GM19452 (cell line): ENCODE measurements around the gene ULK2.
"Not testable (repeated sequence)": the region's sequence is repeated elsewhere in the genome, so short reads cannot be mapped to it uniquely, and the experiment has no call there.

ENCODE experiments used
- ATAC-seq: cut with Tn5 transposase; IDR thresholded peaks from one replicate; pipeline ENCODE4 v1.9.1; 2021; ENCODE audit not compliant: unreplicated experiment

The ULK2 gene

DNA sequence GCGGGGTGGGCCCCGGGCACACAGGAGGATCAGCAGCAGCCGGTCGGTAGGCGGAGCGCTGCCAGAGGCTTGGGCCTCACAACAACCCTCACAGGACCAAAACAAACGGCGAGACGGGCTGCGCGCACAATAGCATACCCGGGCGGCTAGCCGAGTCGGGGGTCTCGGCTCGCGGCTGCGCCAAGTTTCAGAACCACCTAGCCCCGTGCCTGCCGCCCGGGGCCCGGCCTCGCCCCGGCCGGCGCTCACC, 732 bp downstream of the ULK2 start:
- no peak for ATAC-seq

DNA sequence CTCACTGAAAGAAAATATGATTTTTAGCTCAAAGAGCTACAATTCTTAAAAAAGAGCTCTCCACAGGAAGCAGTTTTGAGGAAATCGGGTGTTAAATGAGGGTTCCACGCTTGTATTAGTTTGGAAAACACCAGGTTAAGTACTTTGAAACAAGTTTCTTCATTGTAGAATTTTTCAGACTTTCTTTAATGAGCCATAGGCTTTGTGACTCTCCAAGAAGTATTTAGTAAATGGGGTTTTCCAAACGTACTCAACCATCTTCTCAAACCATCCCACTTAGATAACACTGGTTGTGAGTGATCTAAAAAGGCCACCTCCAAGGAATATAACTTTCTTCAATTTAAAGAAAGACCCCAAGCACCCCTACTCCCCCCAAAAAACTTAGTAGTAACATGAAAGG, 2.7 kb downstream of the ULK2 start:
- ATAC-seq = no peak

DNA sequence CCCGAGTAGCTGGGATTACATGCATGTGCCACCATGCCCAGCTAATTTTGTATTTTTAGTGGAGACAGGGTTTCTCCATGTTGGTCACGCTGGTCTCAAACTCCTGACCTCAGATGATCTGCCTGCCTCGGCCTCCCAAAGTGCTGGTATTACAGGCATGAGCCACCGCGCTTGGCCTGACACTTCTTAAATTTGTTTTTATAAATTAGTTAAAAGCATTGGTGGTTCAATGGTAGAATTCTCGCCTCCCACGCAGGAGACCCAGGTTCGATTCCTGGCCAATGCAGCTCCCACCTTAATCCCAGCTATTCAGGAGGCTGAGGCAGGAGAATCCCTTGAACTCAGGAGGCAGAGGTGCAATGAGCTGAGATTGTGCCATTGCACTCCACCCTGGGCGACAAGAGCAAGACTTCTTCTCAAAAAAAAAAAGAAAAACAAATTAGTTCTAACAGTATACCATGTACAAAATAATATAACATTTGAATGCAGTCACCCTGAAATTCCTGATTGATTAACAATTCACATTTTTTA, 7.0 kb downstream of the ULK2 start:
- ATAC-seq = not testable (repeated sequence)

DNA sequence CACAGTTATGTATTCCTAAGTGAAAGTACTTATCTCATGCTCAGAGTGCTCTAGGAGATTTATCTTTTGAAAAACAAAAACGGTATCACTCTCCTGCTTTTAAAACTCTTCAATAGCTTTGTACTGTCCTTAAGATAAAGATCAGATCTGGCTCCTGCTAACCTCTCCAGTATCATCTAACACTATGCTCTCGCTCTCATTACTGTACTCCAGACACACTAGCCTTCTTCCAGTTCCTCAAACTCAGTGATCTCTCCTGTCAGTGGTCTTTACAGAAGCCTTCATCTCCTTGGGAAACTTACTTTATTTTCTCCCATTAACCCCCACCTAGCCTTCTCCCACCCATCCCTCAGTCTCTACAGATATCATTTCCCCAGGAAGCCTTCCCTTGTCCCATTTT, 10.1 kb downstream of the ULK2 start:
- ATAC-seq = no peak

DNA sequence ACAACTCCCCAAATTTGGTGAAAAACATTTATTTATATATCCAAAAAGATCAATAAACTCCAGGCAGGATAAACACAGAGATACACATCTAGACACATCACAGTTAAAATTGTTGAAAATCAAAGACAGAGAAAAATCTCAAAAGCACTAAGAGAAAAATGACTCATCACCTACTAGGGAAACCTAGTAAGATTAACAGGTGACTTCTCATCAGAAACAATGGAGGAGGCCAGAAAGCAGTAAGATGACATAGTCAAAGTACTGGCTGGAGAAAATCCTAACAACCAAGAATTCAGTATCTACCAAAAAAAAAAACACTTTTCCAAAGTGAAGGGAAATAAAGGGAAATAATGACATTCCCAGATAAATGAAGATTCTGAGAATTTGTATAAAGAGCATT, 33.8 kb downstream of the ULK2 start:
- no peak for ATAC-seq

DNA sequence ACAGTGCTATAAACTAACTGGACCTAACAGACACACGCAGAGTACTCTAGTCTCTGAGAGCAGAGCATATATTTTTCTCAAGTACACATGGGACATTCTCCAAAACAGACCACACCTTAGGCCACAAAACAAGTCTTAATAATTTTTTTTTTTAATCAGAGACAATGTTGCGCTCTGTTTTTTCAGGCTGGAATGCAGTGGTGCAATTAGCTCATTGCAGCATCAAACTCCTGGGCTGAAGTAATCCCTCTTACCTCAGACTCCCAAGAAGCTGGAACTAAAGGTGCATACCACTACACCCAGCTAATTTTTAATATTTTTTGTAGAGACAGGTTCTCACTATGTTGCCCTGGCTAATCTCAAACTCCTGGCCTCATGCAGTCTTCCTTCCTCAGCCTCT, 37.7 kb downstream of the ULK2 start:
- ATAC-seq = no peak

DNA sequence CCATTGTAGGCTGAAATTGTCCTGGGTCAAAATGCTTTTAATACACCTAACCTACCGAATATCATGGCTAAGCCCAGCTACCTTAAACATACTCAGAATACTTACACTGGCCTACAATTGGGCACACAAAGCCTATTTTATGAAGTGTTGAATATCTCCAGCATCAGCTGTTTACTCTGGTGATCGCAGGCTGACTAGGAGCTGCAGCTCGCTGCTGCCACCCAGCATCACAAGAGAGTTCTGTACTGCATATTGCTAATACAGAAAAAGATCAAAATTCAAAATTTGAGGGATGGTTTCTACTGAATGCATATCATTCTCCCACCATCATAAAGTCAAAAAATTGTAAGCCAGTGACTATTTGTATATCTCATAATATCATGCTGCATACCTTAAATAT, 55.3 kb downstream of the ULK2 start:
- no peak for ATAC-seq

DNA sequence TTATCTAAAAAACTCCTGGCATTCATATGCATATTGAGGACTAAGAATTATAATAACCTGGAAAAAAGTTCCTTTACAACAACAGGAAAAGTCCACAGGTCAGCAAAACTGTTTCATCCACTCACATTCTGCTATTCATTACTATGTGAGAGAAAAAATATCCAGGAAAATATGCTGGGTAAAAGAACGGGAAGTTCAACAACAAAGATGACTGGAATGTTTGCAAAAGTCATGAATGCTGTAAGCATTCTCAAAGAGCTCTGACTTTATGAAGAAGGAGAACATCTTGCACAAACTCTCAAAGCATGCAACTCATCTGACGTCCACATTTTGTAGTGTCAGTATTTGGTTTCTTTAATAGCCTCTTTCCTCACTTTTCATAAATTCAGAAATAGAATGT, 62.7 kb downstream of the ULK2 start:
- no peak for ATAC-seq

DNA sequence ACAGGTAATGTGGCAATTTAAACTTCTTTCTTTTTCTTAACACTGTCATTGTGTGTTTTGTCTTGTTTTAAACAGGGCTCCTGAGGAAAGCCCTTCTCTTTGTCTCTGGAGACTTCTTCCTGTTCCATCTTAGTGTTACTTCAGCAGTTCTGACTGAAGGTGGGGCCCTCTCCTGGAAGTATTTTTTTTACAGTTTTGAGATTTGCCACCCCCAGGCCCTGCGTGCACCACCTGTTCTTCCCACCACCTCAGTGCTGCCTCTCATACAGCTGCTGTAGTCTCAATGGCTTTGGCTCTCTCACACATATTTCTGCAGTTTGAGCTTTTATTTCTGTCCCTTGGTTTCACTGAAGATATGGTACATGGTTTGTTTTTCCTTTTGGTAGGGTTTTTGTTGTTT, 67.2 kb downstream of the ULK2 start:
- ATAC-seq = no peak

DNA sequence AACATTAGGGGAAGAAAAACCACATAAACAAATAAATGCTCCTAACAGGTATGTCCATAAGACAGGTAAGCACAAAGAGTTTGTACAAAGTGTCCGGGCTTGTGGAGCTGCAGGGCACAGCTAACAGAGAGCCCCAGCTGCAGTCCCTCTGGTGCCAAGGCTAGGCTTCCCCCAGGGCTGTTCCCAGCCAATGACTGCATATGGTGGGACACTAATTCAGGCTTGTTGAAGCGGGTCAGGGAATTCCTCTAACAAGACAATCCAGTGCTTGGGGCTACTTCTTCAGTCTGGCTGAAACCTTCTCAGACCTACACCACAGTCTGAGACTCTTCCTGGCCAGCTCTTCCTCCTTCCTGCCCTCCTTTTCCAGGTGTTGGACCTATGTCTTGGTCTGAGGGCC, 67.9 kb downstream of the ULK2 start:
- ATAC-seq = no peak

DNA sequence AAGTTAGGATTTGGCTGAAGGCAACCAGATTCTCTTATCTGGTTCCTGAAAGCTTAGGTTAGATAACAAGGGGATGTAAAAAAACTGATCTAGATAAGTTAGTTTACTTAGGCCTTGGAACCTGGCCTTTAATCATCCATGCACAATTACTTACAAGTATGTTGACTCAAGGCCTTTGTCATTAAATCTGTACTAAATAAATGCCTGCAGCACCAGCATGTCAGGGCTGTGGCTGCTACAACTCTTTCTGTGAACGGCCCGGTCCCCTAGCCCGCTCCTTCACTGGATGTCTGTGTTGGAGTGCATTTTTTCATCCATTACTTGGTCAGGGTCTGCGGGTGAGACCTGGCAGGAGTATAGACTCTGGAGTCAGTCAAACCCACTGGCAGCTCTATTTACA, 71.3 kb downstream of the ULK2 start:
- ATAC-seq = no peak

DNA sequence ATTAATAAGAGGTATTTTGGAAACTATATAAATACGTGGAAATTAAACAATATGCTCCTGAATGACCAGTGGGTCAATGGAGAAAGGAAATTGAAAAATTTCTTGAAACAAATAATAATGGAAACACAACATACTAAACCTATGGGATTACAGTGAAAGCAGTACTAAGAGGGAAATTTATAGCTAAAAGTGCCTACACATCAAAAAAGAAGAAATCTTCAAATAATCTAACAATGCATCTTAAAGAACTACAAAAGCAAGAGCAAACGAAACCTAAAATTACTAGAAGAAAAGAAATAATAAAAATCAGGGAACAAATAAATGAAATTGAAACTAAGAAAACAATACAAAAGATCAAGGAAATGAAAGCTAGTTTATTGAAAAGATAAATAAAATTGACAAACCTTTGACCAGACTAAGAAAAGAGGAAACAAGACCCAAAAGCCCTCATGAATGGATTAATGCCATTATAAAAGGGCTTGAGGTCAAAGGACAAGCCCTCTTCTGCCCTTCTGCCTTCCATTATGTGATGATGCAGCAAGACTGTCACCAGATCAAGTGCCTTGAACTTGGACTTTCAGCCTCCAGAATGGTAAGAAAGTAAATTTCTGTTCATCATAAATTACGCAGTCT, 75.7 kb downstream of the ULK2 start:
- no peak for ATAC-seq

DNA sequence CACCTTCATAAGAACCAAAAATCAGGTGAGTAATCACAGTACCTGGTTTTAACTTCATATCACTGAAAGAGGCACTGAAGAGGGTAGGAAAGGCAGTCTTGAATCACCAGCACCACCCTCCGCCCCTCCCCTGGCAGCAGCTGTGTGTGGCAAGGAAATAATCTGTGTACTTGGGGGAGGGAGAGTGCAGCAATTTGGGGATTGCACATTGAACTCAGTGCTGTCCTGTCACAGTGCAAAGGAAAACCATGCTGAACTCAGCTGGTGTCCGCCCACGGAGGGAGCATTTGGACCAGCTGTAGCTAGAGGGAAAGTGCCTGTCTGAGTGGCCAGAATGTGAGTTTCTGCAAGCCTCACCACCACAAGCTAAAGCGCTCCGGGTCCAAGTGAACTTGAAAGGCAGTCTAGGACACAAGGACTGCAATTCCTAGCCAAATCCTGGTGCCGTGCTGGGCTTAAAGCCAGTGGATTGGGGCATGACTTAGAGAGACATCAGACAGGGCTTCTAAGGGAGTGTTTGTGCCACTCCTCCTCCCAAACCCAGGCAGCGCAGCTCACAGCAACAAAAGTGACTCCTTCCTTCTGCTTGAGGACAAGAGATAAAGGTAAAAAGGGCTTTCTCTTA, 79.9 kb downstream of the ULK2 start:
- ATAC-seq = no peak

DNA sequence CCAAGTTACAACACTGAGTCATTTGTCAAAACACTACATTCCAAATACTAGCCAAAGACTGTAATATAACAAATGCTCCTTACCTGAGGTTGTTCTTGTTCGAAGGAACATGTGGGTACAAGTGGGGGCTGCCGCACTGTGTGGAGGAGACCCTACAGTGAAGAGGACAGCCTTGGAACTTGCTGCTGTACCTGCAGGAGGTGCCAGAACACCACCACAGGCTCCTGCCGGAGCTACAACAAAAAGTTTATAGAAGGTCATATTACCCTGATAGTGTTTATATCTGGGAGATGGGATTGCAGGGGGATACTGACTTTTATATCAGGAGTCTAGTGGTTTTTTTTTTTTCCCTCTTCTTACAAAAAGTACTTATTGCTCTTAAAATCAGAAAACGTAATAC, 81.9 kb downstream of the ULK2 start:
- no peak for ATAC-seq

DNA sequence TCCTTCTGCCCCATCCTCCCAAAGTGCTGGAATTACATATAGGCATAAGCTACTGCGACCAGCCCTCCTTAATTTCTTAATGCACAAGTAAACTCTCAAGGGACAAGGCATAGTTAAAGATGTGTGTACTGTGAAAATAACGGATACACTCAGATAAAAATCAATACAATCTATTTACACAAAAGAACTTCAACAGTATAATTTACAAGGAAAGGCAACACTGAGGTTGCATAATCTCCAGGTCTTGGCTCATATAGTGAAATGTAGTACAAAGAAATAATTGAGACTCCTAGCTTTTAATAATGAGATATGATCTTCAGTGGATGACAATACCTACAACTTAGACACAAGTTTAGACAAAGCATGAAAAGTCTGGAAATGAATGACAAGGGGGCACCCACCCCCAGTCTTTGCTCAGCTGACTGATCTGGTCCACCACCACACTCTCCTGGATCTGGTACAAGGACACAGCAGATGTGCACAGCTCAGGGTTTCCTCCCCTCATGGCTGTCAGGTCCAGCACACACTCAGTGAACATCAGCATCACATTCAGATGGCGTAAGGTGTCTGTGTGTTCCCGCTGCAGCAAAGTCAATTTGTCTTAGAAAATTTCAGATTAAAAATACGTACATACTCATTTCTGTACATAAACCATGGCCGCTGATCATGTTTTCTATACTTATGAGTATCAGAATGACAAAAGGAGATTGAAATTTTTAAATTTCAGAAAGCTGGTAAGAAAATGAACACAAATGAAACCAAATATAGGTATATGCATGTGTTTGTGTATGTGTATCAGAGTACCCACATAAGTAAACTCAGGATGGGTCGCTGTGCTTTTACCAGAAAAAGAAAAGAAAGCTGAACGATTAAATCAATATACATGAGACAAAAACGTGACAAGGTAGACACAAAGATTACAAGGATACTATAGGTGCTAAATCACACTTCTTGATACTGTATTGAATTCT, 86.0 kb downstream of the ULK2 start:
- ATAC-seq = no peak

DNA sequence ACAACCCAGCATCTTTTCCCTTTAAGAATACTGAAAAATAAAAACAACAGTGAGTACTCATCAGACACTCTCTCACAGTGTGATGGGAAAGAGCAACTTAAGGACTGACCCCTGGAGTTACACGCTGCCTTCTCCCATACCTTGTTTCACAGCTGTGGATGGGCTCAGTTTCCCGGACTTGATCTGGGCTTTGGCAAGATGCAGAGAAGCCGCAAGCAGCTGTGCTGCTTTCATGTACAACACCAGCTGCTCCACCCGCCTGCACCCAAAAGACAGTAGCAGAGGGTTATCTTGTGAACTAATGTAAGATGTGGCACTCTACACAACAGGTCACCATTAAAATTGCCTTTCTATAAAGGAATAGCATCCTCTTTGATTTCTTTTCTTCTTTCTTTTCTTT, 86.9 kb downstream of the ULK2 start:
- no peak for ATAC-seq

DNA sequence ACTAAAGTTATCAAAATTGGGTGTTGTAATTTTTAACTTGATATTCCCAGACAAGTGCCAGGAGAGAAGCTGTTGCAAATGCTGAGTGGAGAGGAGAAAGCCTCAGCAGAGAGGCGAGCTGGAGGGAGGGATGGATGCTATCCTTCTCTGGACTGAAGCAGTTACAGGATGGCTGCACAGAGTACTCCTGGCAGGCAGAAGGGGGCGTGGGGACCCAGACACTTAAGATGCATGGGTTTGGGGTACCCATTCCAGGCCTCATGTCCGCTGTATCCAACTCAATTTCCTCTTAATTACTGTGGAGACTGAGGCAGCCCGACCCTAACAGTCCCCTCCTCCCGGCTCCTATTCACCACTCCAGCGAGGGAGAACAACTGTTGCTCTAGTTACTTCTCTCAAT, 94.2 kb downstream of the ULK2 start:
- ATAC-seq = no peak

DNA sequence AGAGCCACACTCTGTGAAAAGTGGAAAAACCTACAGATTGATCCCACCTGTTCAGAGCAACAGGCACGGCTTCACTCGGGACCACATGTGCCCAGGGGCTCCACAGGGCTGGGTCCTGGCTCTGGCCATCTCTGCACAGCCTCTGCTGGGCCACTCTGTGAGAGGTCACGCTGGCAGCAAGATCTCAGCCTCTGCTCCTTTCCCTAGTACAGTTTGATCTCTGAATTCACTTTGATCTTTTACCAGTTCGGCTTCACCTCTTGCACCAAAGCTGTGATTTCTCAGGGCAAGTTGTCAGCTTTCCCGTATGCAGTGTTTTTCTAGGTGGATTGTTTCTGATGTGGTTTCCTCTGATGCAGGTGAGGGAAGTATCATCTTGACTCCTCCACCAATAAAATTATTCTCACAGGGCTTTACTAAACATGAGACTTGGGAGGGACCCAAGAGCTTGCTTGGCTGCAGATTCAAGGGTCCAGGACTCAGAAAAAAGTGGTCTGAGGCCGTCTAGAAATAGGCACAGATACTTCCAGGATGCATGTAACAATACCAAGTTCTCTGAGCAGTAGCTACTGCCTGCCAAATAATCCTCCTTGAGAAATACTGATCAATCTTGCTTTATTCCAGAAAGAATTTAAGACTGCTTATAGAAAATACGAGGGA, 95.6 kb downstream of the ULK2 start:
- no peak for ATAC-seq

DNA sequence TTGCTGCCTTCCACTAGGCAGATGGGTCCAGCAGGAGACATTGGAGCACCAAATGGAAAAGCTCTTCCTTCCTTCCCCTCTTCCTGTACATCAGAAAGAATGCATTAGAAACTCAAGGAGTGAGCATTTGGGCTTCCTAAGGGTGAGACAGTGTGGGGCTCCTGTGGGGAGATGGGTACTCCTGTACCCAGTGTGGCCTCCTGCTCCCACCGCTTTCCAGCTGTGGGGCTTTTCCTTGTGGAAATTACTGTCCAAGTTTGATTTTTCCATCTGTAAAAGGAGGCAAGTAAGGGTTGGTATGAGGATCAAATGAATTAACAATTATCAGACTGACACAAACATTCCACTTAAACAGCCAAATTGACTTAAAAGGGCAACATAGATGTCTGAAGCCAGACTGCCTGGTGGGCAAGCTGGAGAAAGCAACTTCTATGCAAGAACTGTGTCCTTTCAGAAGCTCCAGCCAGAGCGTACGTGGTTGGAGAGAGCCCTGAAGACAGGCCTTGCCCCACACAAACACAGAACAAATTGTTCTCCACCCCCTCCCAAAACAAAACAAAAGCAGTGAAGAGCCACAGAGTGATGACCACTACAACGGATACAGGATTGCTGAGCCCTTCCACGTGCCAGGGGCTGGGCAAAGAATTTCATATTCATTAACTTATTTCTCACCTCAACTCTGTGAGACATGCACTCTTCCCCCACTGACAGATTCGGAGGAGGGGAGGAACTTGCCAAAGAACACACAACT, 96.6 kb downstream of the ULK2 start:
- ATAC-seq = no peak

DNA sequence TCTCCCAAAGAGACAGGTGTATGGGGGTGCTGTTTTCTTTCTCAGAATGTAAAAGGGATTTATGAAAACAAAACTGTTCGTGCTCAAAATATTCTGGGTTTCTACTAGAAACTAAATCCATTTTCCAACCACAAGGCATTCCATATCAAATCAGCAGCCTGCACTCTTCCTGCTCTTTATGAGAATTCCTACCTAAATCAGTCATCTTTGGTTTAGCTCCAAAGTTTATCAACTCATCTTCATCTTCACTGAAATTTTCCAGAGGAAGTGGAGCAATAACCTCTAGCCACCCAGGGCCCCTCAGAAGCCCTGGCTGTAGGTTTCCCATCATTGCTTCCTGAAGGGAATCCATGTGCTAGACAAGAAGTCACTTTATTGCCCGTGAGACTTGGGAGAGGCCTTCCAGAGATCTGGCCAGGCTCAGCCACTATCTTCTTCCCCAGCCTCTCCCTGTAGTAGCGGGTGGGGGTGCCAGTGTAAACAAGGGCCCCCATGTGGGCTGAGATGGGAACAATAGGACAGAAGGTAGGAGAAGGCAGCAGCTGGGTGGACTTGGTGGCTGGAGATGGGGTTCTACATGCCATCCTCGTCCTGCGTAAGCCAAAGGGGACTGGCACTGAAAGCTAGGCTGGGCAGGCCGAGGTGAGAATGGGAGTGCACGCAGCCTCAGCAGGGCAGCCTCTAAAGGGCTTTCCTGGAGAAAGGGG, 97.6 kb downstream of the ULK2 start:
- ATAC-seq = no peak
